Pons (tissue), 1 donor: ENCODE results near the gene KLC1.

Experiments used
- DNase-seq: peaks from one replicate; pipeline ENCODE4 v3.0.0-alpha.2; 2016; ENCODE audit warnings: low spot score

The KLC1 gene

DNA sequence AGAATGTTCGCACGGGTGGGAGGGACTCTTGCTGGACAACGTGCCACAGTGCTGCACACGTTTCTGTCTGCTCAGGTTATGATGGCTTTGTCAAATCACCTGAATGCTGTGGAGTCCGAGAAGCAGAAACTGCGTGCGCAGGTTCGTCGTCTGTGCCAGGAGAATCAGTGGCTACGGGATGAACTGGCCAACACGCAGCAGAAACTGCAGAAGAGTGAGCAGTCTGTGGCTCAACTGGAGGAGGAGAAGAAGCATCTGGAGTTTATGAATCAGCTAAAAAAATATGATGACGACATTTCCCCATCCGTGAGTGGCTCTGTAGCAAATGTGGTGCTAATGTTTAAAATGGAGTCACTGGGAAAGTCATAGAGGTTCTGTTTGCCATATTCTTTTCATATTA is 28.5 kb downstream of the KLC1 start:
- no peak for DNase-seq

DNA sequence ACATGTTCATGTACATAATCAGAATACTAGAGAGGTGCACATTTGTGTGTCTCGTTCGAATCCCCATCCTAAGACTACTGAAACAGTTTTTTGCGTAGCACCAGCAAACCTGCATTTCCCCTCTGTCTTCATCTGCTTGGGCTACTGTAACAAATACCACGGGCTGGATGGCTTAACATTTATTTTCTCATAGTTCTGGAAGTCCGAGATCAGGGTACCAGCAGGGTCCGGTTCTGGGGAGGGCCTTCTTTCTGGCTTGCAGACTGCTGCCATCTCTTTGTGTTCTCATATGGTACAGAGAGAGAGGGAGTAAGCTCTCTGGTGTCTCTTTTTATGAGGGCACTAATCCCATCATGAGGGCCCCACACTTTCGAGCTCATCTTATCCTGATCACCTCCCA is 30.6 kb downstream of the KLC1 start:
- DNase-seq, result no peak

DNA sequence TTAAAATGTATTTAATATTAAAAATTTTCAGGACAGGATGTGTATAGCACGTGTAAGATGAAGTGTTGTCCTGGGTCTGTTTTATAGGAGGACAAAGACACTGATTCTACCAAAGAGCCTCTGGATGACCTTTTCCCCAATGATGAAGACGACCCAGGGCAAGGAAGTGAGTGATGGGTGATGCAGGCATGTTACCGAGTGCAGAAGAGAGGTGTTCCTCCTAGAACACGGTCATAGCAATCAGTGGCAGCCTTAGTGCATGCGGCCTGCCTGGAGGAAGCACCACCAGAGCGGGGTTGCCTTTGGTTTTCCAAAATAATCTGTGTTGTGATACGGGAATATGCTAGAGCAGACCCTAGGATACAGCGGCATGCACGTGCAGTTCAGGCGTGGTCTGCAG is 33.0 kb downstream of the KLC1 start:
- DNase-seq, result no peak

DNA sequence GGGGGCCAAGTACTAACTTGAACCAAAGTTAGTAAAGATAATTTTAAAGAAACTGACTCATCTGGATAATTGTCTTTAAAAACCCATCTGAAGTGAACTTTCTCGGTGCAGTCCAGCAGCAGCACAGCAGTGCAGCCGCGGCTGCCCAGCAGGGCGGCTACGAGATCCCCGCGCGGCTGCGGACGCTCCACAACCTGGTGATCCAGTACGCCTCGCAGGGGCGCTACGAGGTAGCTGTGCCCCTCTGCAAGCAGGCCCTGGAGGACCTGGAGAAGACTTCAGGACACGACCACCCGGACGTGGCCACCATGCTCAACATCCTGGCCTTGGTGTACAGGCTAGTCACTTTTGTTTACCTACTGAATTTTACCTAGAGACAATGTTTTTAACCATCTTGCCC is 33.6 kb downstream of the KLC1 start:
- DNase-seq, result no peak

GRCh38 chr14:103663506-103663905 is 34.5 kb downstream of the KLC1 start:
- no peak for DNase-seq

DNA sequence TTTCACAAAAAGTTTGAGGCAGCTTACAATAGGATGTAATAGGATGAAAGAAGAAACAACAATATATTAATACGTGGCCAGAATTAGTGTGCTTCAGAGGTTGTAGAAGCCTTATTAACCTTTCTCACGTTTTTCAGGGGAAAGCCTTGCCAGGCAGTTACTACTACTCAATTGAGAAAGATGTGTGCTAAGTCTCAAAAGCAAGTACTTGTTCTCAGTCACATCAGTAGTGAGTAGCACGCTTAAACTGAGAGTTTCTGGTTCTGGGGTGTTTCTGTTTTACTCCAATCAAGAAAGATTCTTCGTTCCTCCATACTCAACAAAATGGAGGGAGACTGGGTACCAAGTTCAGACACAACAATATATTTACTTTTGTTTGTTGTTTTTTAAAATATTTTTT is 38.7 kb downstream of the KLC1 start:
- DNase-seq, result no peak

DNA sequence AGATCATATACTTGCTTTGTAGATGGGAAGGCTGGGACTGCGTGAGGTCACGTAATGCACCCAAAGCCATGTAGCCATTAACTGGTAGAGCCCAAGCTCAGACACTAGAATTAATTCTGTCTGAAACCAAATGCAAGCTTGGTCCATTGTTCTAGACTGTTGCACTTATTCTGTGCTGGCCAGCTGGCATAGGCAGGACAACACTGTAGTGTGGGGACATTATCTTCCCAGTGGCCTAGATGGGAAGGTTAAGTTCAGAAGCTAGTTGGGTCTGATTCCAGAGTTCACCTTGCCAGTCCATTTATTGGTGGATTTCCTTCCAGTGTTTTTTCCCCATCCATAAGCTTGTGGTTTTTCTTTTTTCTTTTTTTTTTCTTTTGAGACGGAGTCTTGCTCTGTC is 39.1 kb downstream of the KLC1 start:
- peak; percentile 17 for DNase-seq

DNA sequence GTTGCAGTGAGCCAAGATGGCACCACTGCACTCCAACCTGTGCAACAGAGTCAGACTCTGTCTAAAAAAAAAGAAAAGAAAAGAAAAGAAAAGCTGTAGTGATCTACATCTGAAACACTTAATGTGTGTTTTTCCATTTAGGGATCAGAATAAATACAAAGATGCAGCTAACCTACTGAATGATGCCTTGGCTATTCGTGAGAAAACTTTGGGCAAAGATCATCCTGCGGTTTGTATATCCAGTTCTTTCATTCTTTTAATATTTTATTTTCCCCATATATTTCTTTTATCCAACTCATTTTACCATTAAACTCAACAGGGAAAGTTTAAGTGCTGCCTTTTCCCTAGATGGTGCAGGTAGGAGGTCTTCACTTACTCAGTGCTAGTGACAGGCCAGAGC is 40.4 kb downstream of the KLC1 start:
- DNase-seq, result no peak

GRCh38 chr14:103671911-103672310 is 42.9 kb downstream of the KLC1 start:
- DNase-seq, result no peak

DNA sequence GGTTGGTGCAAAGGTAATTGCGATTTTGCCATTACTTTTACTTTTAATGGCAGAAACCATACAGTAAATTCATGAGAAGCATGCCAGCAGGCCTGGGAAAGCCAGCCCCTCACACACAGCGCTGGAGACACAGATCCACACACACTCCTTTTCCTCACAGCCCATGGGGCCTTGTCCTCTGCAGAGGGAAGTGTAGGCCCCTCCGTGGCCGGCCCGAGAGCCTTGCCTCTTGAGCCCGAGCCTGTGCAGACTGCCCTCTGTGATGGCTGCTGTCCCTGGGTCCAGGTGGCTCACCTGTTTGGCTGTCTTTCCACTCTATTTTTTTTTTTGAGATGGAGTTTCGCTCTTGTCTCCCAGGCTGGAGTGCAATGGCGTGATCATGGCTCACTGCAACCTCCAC is 46.9 kb downstream of the KLC1 start:
- no peak for DNase-seq

- no peak for DNase-seq
Measured at GRCh38 chr14:103676881-103677675, 48.1 kb downstream of the KLC1 start.

GRCh38 chr14:103679351-103679750 is 50.3 kb downstream of the KLC1 start:
- DNase-seq, result peak; percentile 31

DNA sequence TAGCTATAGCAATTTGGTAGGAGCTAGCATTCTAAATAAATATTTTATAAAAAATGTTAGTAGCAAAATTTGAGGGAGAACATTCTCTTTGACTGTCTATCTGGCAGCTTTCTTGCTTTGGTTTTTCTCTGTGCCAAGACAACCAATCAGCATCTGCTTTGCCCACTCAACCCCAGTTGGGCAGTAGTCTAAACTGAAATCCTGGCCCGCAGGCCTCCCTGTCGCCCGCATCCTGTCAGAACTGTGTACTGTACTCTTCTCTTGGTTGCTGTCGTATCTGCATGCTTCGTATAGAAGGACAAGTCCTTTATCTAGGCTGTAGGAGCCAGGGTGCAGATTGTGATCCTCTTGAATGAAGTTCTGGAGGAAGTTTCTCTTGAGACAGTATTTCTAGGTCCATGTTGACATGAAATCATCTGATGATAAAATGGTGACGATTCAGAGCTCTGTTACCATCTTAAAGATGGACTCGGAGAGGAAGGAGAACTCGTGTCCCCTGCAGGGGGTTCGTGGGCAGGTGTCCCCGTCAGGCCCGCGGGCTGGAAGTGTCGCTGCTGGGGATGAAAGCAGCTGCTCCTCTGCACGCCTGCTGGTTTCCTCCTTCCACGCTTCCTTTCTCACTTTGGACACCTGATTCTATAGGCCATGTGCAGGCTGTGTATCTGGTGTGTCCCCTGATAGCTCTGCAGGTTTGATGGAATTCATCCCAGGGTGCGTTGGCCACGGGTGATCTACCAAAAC is 51.6 kb downstream of the KLC1 start:
- DNase-seq, result no peak

DNA sequence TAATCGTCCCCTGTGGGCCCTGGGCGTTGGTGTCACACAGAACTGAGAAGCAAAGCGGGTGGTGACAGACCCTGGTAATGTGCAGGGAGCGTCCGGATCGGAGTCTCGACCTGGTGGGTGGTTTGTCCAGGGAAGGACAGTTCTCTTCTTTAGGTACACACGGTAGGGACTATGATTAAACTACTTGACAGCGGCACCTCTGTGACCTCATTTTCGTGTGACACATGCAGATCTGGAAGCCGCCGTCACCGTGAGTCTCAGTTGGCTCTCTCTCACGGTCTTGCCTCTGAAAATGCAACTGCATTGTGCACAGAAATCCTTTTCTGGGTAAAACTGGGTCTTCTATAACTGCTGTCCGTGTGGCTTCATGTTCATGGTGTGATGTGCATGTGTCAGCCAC is 54.1 kb downstream of the KLC1 start:
- no peak for DNase-seq

GRCh38 chr14:103684471-103684870 is 55.5 kb downstream of the KLC1 start:
- DNase-seq, result no peak

GRCh38 chr14:103684871-103685270 is 55.9 kb downstream of the KLC1 start:
- no peak for DNase-seq

DNA sequence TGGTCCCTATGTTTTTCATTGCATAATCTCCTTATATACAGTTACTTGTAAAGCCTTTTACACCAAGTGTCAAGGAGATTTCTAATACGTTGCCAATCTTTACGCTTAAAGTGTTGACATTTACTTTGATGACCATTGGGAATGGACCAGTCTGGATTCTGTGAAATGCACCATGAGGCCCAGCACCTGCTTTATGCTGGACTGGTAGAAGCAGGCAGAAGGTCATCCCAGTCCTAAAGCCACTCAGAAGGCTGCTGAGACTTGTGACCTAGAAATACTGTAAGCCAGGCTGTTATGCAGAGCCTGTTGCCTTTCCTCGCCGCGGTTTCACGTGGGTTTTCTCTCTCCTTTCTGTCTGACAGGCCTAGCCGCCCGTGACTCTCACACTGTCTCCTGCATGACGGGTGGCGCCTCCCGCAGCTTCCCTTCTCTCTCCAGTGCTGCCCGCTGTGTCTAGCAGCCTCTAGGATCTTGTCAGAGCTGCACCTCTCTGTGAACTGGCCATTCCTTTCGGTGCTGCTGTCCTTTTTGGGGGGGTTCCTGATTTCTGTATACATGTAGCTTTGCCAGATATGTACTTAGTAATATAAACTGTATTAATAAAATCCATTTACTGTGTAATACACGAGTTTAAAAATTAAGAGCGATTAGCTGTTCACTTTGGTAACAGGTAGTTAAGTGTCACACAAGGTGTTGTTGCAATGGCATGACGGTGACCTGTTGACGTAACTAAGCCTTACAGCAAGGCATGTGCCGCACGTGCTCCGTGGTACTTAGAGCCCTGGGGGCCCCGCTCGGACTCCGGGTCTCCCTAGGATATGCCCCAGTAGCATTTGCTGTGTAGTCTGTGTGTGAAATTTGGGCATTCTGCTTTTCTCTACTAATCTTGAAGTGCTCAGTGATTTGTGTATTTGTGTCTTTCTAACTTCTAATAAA is 56.5 kb downstream of the KLC1 start:
- no peak for DNase-seq

- DNase-seq, result no peak
Measured at GRCh38 chr14:103686831-103687485, 57.9 kb downstream of the KLC1 start.

DNA sequence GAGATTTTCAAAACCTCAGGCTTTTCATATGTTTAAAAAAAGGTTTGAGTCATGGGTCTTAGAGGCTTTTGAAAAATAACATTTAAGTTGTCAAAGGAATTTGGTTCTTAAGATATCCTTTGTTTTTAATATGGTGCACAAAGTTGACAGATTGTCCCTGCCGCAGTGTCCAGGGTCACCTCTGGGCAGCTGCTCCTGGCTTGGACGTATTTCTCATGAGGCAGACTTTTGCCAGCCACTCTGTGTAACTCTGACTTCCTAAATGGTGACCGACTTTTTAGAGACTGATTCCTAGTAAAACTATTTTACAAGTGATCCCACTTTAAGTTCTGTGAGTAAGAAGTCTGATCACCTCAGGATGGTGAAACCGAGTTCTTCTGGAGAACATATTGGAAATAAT is 58.7 kb downstream of the KLC1 start:
- no peak for DNase-seq

- DNase-seq, result no peak
Measured at GRCh38 chr14:103688441-103688840, 59.4 kb downstream of the KLC1 start.

- peak; percentile 85 for DNase-seq
Measured at GRCh38 chr14:103688906-103689902, 60.2 kb downstream of the KLC1 start.
